SK-N-SH (cell line): ENCODE data around the gene BID. TPM values are rescaled to one million over a fixed set of nuclear protein-coding genes. Genes with fewer than 3 reads are reported as not detected.

ENCODE experiments used
- CTCF ChIA-PET: fragments of 300-600, 350-600 bp; formaldehyde crosslinking; extraction: SDS; loops from one replicate; lab custom pipeline; 2021; lab: Yijun Ruan, JAX
- POLR2A ChIA-PET: fragments of 350-600 bp; sonication (Branson Sonifier 250); formaldehyde crosslinking; extraction: SDS; loops from one replicate; lab custom pipeline; 2020; ENCODE audit warnings: antibody characterized with exemption, inconsistent platforms; lab: Yijun Ruan, JAX
- DNase-seq: peaks from one replicate; pipeline ENCODE4 v3.0.0; 2012
- H2AFZ ChIP-seq: fragments of 200-600 bp; sonication (generic); 2 replicates; pipeline ENCODE4 v1.8.1; 2016; ENCODE audit warnings: antibody characterized with exemption, mild to moderate bottlenecking, low read depth
- H3F3A ChIP-seq: fragments of 200-600 bp; sonication (generic); replicated peaks from 2 replicates; pipeline ENCODE3; 2016; ENCODE audit warnings: antibody characterized with exemption, mild to moderate bottlenecking; ENCODE audit not compliant: insufficient read depth
- H3K27ac ChIP-seq, 2 experiments: fragments of 200-500 bp in 1 of 2; fragments of 200-600 bp in 1 of 2; sonication (Bioruptor generic) in 1 of 2; sonication (generic), shearing (Covaris generic) in 1 of 2; 2 replicates each; pipeline versions ENCODE4 v1.5.1 to v1.6.1; 2014 to 2016; ENCODE audit warnings: low read depth in 2 of 2, inconsistent platforms in 1 of 2, low read length in 1 of 2, mild to moderate bottlenecking in 1 of 2, mixed read lengths in 1 of 2
- H3K27me3 ChIP-seq: fragments of 200-600 bp; sonication (generic), shearing (Covaris generic); 2 replicates; pipeline ENCODE4 v1.6.1; 2016; ENCODE audit warnings: mixed run types; ENCODE audit not compliant: insufficient read depth
- H3K36me3 ChIP-seq, 2 experiments: fragments of 200-500 bp in 1 of 2; fragments of 200-600 bp in 1 of 2; sonication (Bioruptor generic) in 1 of 2; sonication (generic) in 1 of 2; replicated peaks in 1 of 2; 2 replicates each; pipeline versions ENCODE3 to v1.5.1; 2014 to 2016; ENCODE audit warnings: low read length in 1 of 2, mild to moderate bottlenecking in 1 of 2; ENCODE audit not compliant: insufficient read depth in 2 of 2, control insufficient read depth in 1 of 2
- H3K4me1 ChIP-seq, 2 experiments: fragments of 200-500 bp in 1 of 2; fragments of 200-600 bp in 1 of 2; sonication (Bioruptor generic) in 1 of 2; sonication (generic), shearing (Covaris generic) in 1 of 2; 2 replicates each; pipeline versions ENCODE4 v1.5.1 to v1.6.1; 2014 to 2016; ENCODE audit warnings: low read depth in 1 of 2, low read length in 1 of 2, mixed run types in 1 of 2; ENCODE audit not compliant: insufficient read depth in 2 of 2, control insufficient read depth in 1 of 2
- H3K4me2 ChIP-seq: fragments of 200-600 bp; sonication (generic), shearing (Covaris generic); 2 replicates; pipeline ENCODE4 v1.6.1; 2017; ENCODE audit warnings: mixed run types
- H3K4me3 ChIP-seq, 2 experiments: fragments of 200-500 bp in 1 of 2; fragments of 200-600 bp in 1 of 2; sonication (Bioruptor generic) in 1 of 2; sonication (generic), shearing (Covaris generic) in 1 of 2; 2 replicates each; pipeline versions ENCODE4 v1.5.1 to v1.8.1; 2014 to 2016; ENCODE audit warnings: low read depth in 2 of 2, inconsistent platforms in 1 of 2, low read length in 1 of 2, mild to moderate bottlenecking in 1 of 2, mixed read lengths in 1 of 2, moderate library complexity in 1 of 2
- H3K79me2 ChIP-seq: fragments of 200-600 bp; sonication (generic); 2 replicates; pipeline ENCODE4 v1.8.1; 2017; ENCODE audit warnings: mild to moderate bottlenecking; ENCODE audit not compliant: insufficient read depth
- H3K9ac ChIP-seq: fragments of 200-600 bp; sonication (generic); 2 replicates; pipeline ENCODE4 v1.6.1; 2017; ENCODE audit warnings: mixed run types
- H3K9me2 ChIP-seq: fragments of 200-600 bp; sonication (generic); 2 replicates; pipeline ENCODE4 v1.6.1; 2017; ENCODE audit warnings: mixed run types
- H3K9me3 ChIP-seq: fragments of 200-600 bp; sonication (generic); 2 replicates; pipeline ENCODE4 v1.6.1; 2017; ENCODE audit warnings: mixed run types, mild to moderate bottlenecking, moderate library complexity
- H4K20me1 ChIP-seq: fragments of 200-600 bp; sonication (generic); 2 replicates; pipeline ENCODE4 v1.6.1; 2017; ENCODE audit warnings: mild to moderate bottlenecking, mixed run types; ENCODE audit not compliant: insufficient read depth
- CHD2 ChIP-seq: fragments of 150-350 bp; IDR thresholded peaks from 2 replicates; pipeline ENCODE4 v1.6.1; 2018; ENCODE audit warnings: low read length; ENCODE audit not compliant: partially characterized antibody
- ELF1 ChIP-seq: IDR thresholded peaks from 2 replicates; pipeline ENCODE4 v1.4.0; 2012
- EP300 ChIP-seq, 2 experiments: IDR thresholded peaks; 2 replicates each; pipeline versions ENCODE4 v1.4.0 to v1.6.1; 2012; ENCODE audit warnings: borderline replicate concordance in 1 of 2, low read depth in 1 of 2, low read length in 1 of 2
- MAX ChIP-seq: IDR thresholded peaks from 2 replicates; pipeline ENCODE4 v1.4.0; 2012; ENCODE audit warnings: low read depth
- NRF1 ChIP-seq: IDR thresholded peaks from 2 replicates; pipeline ENCODE4 v1.6.1; 2012; ENCODE audit warnings: low read depth, mild to moderate bottlenecking, low read length
- POLR2AphosphoS5 ChIP-seq: IDR thresholded peaks from 2 replicates; pipeline ENCODE4 v1.6.1; 2012; ENCODE audit warnings: low read depth, low read length
- RAD21 ChIP-seq: IDR thresholded peaks from 2 replicates; pipeline ENCODE4 v1.6.1; 2012; ENCODE audit warnings: mild to moderate bottlenecking, low read length
- RCOR1 ChIP-seq: fragments of 150-350 bp; IDR thresholded peaks from 2 replicates; pipeline ENCODE4 v1.6.1; 2017; ENCODE audit warnings: antibody characterized with exemption, low read length
- RFX5 ChIP-seq: IDR thresholded peaks from 2 replicates; pipeline ENCODE4 v1.6.1; 2012; ENCODE audit warnings: mild to moderate bottlenecking, improper control_type of control experiment, low read length
- SIN3A ChIP-seq: IDR thresholded peaks from 2 replicates; pipeline ENCODE4 v1.6.1; 2012; ENCODE audit warnings: low read depth, mild to moderate bottlenecking, low read length, moderate library complexity, borderline replicate concordance
- SMC3 ChIP-seq: IDR thresholded peaks from 2 replicates; pipeline ENCODE4 v1.6.1; 2012; ENCODE audit warnings: low read depth, low read length, improper control_type of control experiment
- TAF1 ChIP-seq: IDR thresholded peaks from 2 replicates; pipeline ENCODE4 v1.6.1; 2012; ENCODE audit warnings: low read depth, mild to moderate bottlenecking, low read length, moderate library complexity, borderline replicate concordance
- YY1 ChIP-seq: IDR thresholded peaks from 2 replicates; pipeline ENCODE4 v1.4.0; 2012; ENCODE audit warnings: low read depth, mild to moderate bottlenecking
- ZBTB33 ChIP-seq: IDR thresholded peaks from 2 replicates; pipeline ENCODE4 v1.4.0; 2012; ENCODE audit warnings: low read depth, borderline replicate concordance
- WGBS: methylation state at CpG from one replicate; pipeline ENCODE4 v1.1.6; 2017; ENCODE audit warnings: low lambda C conversion rate; 5-methylcytosine and 5-hydroxymethylcytosine counted together
- polyA plus RNA-seq, 3 experiments: library from polyadenylated mRNA; depleted of rRNA; stranded (reverse); fragments of >200 nt; gene quantifications; 2 replicates each; pipeline ENCODE4 v1.2.3, GENCODE V29; 2012
- TF ChIP-seq, protein P1 (sequence below): IDR thresholded peaks from 2 replicates; pipeline ENCODE4; 2012
- TF ChIP-seq, protein P2 (sequence below): IDR thresholded peaks from 2 replicates; pipeline ENCODE4 v1.4.0; 2012; ENCODE audit warnings: low read depth, borderline replicate concordance

The BID gene
- polyA plus RNA-seq, 1 of the 3 experiments (the other 2 are of a cell fraction), result 139 TPM

DNA sequence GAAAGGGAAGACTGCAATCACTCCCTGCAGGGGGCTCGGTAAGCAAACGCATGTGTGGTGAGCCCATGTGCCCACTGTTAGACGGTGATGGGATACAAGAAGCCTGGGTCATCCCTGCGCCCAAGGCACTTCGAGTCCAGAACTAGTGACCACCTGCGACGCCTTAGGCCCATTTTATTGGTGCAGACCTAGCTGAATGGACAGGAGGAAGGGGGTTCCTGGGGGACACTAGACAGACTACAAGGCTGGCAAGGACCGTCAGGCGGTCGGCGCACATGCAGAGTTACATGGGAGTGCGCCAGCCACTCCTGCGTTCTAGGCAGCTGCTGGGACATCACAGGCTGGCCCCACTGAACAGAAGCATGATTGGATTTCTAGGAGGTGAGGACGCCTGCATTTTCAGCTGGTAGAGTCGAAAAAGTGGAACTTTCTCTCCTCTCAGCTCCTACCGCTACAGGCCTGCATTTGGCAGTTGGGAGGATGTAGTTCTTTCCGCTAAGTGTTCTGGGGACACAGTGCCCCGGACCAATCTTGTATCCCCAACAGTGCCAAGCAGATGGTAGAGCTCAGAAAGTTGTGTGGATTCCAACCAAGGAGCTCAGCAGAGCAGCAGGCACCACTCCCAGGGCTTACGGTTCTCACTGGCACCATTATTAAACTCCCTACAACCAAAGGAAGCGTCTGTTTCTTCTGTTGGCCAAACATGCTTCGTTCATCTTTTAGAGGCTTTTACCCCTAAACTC lies 35.7 kb downstream of the BID start:
- Histone ChIP-seq H3K4me1 (peaks cover 2 to 12% of the 10 kb centered on the region in 2 experiments; a peak in 2 of 4 replicates), H3K36me3 (peaks cover 15 to 34% of the 10 kb centered on the region in 2 experiments), H3K4me2 (no peak overlapping the region), H3F3A (peaks cover 14% of the 10 kb centered on the region), H3K9ac (no peak overlapping the region), H3K27ac (no peak overlapping the region), H3K79me2 (no peaks in the 10 kb centered on the region), H3K9me2 (no peaks in the 10 kb centered on the region), H3K4me3 (no peak overlapping the region), H2AFZ (no peak overlapping the region), H3K9me3 (no peaks in the 10 kb centered on the region), H4K20me1 (no peaks in the 10 kb centered on the region), H3K27me3 (no peaks in the 10 kb centered on the region)
- POLR2A ChIA-PET, result no interaction called here
- TF ChIP-seq NRF1, result no peak
- no peak for TF ChIP-seq YY1
- TF ChIP-seq EP300 (IDR thresholded peaks at IDR 0.05; ENCODE audit: borderline replicate concordance in 1 of 2, low read depth in 1 of 2, low read length in 1 of 2), result no peak
- TF ChIP-seq RAD21, result no peak
- TF ChIP-seq, protein P1, sequence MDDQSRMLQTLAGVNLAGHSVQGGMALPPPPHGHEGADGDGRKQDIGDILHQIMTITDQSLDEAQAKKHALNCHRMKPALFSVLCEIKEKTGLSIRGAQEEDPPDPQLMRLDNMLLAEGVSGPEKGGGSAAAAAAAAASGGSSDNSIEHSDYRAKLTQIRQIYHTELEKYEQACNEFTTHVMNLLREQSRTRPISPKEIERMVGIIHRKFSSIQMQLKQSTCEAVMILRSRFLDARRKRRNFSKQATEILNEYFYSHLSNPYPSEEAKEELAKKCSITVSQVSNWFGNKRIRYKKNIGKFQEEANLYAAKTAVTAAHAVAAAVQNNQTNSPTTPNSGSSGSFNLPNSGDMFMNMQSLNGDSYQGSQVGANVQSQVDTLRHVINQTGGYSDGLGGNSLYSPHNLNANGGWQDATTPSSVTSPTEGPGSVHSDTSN, result no peak
- no peak for TF ChIP-seq MAX
- TF ChIP-seq ZBTB33, result no peak
- TF ChIP-seq RFX5, result no peak
- TF ChIP-seq, protein P2, sequence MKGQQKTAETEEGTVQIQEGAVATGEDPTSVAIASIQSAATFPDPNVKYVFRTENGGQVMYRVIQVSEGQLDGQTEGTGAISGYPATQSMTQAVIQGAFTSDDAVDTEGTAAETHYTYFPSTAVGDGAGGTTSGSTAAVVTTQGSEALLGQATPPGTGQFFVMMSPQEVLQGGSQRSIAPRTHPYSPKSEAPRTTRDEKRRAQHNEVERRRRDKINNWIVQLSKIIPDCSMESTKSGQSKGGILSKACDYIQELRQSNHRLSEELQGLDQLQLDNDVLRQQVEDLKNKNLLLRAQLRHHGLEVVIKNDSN, result no peak
- TF ChIP-seq SIN3A, result no peak
- no peak for TF ChIP-seq ELF1
- no peak for TF ChIP-seq TAF1
- TF ChIP-seq POLR2AphosphoS5, result no peak
- no peak for TF ChIP-seq SMC3
- no peak for TF ChIP-seq CHD2
- TF ChIP-seq RCOR1, result no peak
- DNase-seq, result no peak
- CTCF ChIA-PET, result interaction anchor here (0.9 to 6.0 kb wide), 3 partner anchors 34 to 338 kb away, joined by 4 to 62 read pairs (median 5); partner anchors contain the start of gene BID
- 95% methylated on average over 12 of the region's 21 CpGs for WGBS
